GM21737 (cell line): ENCODE data around the gene COL20A1.

ENCODE experiments used
- ATAC-seq: cut with Tn5 transposase; IDR thresholded peaks from one replicate; pipeline ENCODE4 v1.9.1; 2021; ENCODE audit warnings: mild to moderate bottlenecking, moderate library complexity; ENCODE audit not compliant: unreplicated experiment

COL20A1 gene

DNA sequence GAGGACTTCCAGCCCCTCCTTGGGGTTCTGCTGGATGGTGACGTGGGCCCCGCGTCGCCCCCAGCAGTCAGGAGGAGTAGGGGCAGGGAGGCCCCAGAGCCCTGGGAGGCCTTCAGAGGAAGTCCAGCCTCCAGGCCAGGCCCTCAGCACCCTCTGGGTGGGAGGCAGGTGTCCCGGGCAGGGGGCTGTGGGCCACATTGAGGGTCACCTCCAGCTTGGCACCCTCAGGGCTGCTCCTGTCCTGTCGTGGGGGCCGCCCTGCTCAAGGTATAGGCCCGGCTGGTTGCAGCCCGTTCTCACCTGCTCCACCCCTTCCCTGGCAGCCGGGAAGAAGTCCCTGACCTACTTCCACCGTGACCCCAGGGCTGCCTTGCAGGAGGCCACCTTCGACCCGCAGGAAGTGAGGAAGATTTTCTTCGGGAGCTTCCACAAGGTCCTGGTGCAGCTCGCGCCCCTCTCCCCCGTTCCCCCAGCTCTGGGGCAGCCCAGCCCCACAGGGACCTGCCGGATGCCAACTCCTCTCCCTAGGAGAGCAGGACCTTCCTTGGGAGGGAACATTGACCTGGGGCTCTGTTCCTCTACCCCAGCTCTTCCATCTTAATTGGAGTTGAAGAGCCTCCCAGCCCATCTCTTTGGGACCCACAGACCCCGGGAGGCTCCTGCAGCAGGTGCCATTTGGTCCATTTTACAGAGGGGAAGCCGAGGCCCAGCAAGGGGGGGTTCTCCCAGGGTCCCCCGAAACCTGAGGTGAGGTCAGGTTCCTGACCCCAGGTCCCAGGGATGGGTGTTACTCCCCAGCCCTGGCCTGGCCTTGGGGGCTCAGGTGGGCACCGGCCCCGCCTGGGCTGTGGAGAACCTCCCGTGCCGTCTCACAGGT is 26.4 kb downstream of the COL20A1 start:
- no peak for ATAC-seq

DNA sequence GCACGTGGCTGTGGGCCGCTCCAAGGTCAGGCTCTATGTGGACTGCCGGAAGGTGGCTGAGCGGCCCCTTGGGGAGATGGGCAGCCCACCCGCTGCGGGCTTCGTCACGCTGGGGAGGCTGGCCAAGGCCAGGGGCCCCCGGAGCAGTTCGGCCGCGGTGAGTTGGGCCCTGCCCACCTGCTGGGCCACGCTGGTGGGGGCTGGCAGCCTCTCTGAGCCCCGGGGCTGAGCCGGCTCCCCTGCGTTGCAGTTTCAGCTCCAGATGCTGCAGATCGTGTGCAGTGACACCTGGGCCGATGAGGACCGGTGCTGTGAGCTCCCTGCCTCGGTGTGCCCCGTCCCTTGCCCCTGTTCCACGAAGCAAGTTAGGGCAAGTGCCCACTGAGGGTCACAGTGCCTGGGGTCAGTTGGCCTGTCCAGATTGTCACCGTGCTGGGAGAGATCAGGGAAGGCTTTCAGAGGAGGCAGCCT is 27.1 kb downstream of the COL20A1 start:
- no peak for ATAC-seq

DNA sequence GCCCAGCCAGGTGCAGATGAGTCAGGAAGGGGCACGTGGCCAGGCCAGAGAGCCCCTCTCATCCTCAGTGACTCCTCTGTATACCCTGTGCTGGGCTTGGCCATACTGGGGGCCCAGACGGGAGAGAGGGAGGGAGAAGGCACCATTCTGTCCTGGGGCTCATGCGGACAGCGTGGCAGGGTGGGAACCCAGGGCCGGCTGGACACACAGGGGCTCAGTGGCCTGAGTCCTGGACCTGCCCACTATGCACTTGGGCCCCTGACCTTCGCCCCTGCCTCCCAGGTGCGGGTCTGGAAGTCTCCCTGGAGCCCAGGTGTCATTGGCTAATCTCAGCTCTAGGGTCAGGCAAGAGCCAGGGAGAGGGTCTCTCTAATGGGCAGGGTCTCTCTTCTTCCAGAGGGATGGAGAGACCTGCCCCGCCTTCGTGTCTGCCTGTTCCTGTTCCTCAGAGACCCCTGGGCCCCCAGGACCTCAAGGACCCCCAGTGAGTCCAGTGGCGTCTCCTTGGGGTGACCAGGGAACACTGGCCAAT is 27.7 kb downstream of the COL20A1 start:
- ATAC-seq = no peak

DNA sequence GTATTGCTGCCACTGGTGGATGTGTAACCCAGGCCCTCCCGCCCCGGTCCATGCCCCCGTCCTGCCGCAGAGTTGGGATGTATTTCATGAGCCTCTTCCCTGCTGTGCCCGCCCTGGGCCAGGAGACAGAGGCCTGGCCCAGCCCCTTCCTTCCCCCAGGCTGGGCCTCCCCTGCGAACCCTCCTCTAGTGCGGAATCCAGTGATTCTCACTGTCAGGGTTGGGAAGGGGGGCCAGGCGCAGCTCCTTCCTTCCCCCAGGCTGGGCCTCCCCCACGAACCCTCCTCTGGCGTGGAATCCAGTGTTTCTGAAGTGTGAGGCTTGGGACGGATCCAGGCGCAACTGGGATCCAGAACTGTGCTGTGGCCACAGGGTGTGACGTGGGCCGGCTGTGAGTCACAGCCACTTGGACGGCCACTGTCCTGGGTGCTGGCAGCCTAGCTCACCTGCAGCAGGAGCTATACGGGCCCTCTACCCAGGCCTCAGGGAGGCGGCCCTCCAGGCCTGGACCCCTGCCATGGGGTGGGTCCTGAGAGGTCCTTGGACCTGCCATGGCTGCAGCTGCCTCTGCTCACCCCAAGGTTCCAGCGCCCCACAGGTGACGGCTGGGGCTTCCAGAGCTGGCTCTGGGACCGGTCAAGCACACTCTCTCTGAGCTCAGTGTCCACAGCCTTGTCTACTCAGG is 28.3 kb downstream of the COL20A1 start:
- no peak for ATAC-seq

DNA sequence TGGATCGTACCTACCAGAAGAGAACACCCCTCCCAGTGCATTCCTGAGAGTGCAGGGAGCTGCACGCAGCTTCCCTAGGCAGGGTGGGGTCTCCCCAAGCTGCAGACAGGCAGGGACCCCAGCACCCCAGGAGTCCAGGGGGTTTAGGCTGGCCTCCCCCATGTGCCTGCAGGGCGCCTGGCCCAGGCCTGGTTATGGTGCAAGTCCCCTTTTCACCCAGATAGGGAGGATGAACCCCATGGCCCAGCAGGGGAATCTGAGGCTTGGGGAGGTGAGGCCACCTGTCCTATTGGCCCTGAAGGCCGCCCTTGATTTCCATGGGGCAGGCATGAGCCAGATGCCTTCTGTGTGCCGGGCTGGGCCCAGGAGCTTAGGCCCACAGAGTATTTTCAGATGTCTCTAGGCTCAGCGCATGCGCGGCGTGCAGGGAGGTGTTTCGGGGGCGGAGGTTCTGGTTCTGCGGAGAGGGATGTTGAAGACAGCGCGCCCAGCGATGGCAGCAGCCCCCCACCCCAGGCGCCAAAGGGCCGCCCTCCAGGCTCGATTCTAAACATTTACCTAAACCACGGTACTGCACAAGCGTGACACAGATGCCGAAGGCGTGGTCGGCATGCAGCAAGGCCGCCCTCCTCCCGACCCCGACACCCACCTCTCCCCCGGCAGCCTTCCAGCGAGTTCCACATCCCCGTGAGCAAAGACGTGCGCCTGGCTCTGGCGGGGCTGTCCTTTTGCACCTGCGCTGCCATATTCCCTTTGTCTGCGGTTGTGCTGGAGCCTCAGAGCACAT is 29.4 kb downstream of the COL20A1 start:
- no peak for ATAC-seq

DNA sequence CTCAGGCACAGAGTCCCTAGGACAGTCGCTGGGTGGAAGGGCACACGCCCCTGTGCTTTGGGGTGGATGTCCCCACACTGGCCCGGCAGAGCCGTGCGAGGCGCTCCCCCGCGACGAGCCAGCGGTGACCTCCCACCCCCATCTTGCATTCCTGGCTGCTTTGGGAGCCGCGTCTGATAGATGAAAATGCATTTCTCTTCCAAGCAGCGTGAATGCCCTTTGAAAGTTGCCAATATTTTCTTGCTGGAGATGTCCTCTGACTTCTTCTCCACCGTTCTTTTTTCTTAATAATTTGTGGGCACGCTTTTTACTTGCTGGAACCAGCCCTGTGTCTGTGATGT is 29.9 kb downstream of the COL20A1 start:
- ATAC-seq = no peak

DNA sequence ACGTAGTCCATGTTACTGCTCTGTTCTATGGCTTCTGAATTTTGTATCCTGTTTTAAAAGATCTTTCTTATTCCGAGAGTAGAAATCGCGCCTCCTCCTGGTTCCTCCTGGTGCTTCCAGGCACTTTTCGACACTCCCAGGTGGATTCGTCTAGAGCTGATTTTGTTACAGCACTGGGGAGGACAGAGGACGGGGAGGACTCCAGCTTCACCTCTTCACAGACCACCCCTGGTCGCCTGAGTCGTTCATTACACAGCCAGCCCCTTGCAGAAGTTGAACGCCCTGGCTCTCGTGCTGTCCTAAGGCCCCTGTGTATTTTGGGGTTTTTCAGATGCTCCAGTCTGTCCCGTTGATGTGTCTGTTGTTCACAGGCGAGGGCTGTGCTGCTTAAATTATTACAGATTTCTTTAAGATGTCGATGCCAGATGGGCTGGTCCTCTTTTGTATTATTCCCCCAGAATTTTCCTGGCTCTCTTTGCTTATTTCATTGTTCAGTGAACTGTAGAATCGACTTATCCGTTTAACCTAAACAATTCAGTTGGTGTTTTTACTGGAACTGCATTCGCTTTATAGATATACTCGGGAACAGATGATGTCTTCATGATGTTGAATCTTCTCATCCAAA is 30.5 kb downstream of the COL20A1 start:
- no peak for ATAC-seq

DNA sequence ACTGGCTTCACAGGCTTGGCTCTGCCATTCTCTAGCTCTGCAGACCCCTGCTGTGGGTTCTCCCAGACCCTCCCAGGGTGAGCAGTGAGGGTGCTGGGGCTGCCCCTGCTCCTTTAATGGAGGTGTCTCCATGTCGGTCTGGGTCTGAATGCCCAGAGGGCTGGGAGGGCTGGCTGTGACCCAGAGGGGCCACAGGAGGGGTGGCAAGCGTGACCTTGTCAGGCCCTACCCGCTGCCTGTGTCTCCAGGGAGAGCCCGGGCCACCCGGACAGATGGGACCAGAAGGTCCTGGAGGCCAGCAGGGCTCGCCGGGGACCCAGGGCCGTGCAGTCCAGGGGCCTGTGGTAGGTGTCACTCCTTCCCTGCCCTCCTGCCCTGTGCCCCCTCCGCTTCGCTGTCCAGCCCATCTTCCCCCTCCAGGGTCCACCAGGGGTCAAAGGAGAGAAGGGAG is 32.1 kb downstream of the COL20A1 start:
- ATAC-seq = no peak

DNA sequence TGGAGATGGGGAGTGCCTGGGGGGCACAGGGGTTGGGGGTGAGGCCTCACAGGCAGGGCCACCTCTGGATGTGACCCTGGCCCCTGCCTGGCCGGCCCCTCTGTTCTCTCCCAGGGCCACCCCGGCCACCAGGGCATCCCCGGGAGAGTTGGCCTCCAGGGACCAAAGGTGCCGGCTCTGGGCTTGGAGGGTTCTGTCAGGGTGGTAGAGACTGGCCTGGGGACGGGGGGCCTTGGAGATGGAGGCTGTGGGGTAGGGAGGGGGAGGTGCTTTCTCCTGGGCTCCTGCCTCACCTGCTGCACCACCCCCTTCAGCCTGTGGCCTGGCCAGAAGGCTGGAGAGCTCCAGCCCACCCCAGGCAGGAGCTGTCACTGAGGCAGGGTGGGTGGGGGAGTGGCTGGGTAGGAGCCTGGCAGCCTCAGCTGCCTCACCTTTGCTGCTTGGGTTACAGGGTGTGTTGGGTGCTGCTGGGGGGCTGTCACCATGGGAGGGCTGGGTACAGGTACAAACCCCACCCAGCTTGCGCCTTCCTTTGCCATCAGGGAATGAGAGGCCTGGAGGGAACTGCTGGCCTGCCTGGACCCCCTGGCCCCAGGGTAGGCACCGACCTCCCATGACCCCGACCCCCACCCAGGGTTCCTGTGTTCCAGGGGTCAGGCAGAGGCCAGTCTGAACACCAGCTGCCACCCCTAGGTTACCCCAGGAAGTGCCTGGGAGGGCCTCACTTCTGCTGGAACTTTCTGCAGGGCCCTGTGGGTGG is 32.7 kb downstream of the COL20A1 start:
- no peak for ATAC-seq

DNA sequence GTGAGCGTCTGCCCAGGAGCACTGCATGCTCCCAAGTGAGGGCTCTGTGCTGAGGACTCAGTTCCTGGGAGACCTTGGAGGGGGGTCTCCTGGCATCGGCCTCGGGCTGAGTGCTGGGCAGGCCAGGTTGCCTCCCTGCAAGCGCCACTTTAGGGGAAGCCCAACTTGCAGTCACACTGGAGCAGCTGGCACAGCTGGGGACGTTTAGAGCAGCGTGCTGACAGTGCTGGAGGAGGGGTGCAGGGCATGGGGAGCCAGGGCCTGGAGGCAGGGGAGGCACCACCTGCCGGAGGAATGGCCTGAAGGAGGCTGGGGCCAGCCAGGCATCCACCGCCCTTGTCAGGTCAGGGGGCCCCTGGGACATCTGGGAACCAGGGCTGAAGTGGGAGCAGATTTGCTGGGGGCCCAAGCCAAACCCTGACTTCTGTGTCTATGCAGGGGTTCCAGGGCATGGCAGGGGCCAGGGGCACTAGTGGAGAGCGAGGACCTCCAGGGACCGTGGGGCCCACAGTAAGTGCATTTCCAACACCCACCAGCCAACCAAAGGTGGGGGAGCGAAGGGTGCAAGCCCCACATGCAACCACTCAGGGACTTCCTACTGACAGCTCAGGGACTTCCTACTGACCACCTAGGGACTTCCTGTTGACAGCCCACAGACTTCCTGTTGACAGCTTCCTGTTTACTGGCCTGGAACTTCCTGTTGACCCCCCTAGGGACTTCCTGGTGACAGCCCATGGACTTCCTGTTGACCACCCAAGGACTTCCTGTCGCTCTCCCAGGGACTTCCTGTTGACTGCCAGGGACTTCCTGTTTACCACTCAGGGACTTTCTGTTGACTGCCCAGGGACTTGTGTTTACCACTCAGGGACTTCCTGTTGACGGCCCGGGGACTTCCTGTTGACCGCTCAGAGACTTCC is 33.6 kb downstream of the COL20A1 start:
- ATAC-seq = no peak

DNA sequence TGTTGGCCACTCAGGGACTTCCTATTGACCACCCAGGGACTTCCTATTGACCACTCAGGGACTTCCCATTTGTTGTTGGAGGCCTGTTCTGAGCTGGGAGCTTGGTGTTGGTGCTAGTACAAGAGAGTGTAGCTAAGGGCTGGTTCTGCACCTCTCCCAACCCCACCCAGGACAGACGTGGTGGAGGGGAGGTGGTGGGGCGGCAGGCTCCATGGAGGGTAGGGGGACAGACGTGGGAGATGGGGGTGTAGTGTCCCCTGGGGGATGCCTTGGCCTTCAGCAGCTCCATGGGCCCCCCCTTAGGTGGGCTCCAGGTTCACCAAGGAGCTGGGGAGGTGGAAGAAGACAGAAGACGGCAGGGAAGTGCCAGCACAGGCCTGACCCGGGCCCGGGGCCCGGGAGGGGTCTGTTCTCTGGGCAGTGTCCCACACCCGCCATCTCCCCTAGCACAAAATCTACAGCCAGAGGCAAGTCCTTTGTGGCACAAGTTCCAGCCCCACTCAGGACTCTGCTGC is 34.3 kb downstream of the COL20A1 start:
- ATAC-seq = no peak

DNA sequence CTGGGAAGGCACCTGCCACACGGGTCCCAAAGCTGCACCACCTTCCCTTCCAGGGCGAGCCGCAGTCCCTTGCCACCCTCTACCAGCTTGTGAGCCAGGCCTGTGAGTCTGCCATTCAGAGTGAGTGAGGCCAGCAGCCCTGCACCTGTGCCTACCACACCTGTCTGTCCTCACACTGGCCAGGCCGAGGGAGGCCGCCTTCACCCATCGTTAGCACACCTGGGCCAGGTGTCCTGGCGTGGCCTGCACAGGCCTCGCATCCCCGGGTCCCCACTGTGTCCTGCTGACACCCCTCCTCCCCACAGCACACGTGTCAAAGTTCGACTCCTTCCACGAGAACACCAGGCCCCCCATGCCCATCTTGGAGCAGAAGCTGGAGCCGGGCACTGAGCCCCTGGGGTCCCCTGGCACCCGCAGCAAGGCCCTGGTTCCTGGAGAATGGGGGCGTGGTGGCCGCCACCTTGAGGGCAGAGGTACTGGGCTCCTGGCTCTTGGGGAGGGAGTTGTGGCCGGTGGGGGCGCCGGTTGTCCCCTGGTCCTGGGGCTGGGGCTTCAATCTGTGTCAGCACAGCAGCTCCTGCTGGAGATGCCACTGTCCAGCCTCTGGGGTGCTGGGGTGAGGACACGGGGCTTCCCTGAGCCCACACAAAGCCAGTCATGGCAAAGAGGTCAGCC is 35.2 kb downstream of the COL20A1 start:
- ATAC-seq = no peak

DNA sequence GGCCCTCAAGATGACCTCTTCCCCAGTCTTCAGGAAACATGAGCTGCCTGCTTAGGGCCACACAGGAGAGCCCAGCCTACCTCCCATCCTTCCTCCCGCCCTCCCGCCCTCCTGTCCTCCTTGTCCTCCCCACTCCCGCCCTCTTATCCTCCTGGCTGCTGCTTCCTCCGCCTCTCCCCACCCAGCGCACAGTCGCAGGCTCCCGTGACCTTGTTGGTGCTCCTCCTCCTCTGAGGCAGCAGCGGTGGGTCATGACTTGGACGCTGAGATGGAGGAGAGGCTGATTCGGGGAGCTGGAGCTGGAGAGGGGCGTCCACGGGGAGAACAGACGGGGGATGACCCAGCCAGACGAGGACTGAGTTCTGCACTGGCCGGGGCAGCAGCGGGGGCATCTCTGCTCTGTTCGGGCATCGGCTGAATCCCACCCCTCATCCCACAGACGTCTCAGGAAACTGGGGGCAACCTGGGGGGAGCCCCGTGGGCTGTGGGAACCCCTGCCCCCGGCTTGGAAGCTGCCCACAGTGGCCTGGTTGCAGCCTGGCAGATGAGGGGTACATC is 35.8 kb downstream of the COL20A1 start:
- no peak for ATAC-seq

DNA sequence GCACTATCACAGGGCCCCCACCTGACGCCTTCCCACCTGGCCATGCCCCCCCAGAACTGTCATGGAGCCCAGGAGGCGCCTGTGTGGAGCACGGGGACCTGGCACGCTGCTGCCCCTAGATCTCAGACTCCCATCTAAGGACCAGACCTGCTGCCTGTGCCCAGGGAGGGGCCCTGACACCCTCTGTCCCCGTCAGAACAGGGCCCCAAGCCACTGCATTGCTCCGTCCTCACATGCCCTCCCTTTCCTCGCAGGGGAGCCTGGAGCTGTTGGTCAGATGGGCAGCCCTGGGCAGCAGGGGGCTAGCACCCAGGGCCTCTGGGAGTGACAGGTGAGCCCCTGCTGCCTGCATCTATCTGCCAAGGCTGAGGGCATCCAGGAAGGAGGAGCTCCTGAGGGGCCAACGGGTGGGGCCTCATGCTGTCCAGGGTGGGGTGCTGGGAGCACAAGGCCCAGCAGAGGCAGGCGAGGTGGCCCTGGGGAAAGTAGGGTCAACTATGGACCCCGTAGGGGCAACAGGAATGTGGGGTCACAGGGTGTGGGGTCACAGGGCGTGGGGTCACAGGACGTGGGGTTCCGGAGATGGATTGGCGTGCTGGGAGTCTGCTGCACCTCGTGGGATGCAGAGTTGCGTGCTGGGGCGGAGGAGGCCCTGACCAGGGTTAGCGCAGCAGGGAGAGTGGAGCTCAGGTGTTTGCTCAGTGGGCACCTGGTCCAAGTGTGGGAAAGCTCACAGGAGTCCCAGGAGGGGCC is 36.5 kb downstream of the COL20A1 start:
- ATAC-seq = no peak

DNA sequence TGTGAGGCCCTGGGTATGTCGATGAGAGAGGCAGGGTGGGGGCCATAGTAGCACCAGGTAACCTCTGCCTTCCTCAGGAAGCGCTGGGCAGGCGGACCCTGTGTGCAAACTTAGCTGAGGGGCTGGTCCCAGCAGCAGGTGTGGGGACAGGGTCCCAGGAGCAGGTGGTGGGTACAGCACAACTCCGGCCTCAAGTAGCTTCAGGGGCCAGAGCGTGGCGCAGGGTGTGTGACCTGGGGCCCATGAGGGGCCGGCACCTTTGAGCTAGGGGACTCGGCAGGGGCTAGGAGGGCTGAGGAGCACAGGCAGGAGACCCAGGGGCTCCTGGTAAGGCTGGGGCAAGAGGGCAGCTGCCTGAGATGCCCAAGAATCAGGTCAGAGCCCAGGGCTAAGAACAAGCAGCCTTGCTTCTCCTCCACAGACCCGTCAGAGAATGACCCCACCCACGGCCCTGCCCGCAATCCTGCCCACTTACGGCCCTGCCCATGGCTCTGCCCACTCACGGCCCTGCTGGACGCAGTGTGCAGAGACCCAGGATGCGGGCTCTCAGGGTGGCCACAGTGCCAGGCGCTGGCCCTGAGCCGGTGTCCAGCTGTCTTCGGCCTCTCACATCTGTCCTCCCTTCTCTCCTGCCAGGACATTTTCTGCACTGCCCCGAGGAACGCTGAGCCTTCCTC is 37.2 kb downstream of the COL20A1 start:
- ATAC-seq = no peak

DNA sequence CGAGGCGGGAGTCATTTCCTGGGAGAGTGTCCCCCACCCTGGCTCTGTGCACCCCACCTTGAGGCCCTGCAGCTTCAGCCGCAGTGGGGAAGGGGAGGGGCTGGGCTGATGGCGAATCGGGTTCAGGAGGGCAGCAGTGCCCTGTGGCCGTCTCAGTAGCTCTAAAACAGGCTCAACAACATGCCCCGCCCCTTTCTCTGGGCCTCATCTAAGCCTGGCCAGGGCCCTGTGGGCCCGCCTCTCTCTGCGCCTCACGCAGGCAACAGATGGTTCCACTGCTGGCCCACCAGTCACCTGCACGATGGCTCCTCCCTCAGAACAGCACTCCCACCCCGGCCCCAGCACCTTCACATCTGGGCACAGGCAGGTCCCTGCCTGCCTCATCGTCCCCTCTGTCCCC is 38.0 kb downstream of the COL20A1 start:
- no peak for ATAC-seq
